Measurements from ENCODE around the gene ARSI.
"Not testable (repeated sequence)": the region's sequence is repeated elsewhere in the genome, so short reads cannot be mapped to it uniquely, and the experiment has no call there.

Gene ARSI

DNA sequence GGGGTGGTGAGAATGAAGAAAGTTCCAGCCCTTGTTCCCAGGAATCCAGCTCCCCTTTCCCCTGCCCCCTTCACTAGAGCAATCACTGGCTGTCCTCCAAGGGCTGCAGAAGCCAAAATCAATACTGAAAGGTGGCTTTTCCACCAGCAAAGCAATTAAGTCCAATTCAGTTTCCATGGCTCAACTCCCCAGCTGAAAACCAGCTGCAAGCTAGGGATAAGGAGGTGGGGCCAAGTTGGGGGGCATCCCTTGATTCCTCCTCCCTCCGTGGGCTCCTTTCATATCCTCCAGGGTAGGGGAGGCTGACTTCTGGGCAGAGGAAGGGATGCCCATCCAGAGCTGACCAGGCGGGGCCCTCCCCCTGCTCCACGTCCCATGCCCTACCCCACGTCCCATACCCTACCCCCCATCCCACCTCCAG is 35.8 kb downstream of the ARSI start:
- no peak for DNase-seq

DNA sequence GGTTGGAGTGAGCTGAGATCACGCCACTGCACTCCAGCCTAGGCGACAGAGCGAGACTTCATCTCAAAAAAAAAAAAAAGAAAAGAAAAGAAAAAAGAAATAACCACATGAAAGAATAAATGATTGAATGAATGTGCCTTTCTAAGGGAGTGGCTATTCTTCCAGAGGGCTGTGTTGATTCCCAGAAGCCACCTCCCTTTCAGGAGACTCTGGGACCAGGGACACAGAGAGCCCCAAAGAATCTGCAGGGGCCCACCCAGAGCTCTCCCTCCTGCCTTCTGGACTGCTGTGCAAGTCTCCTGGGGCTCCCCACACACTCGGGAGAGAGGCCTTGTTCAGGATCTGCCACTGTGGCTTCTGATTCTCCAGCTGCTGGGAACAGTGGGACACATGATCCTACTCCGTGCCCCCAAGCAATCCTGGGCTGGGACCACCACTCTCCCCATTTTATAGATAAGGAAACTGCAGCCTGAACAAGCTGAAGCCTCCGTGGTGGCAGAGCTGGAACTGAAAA is 36.8 kb downstream of the ARSI start:
- DNase-seq: no peak

DNA sequence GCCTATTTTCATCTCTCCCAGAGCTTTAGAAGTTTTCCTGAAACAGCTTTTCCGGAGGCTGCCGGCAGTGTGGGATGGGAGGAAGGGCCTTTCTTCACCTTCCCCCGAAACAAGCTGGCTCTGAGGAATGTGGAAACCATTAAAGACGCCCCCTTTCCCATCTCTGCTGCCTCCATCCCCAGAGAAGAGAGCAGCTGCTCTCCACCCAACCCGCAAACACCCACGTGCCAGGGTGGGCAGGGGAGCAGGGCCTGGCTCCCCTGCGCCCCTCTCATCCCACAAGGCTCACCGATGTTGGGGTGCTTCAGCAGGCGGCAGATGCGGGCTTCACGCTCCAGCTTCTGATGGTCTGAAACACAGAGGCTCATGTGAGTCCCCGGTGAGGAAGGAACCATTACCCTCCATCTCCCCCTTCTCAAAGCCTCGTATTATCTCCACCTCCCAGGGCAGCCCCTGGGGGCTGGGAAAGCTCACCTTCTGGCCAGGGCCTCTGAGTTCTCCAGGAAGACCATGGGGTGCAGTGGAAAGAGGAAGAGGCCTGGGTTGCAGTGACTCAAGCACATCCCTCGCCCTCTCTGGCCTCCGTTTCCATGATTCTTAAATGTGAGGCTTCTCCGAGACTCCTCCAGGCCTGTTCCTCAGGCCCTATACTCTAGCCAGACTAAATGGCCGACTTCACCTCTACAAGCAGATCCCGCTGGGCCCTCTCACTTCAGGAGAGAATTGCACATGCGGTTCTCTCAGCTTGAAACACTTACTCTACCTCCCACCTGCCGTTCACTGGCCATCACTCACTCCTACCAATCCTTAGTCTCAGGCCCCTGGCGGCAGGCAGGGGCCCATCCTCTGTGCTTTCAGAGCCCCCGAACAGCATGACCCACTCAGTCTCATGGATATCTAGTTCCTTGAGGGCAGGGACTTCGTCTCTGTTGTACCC is 37.8 kb downstream of the ARSI start:
- DNase-seq: no peak

- no peak for DNase-seq
Measured at GRCh38 chr5:150263801-150264621, 38.7 kb downstream of the ARSI start.

DNA sequence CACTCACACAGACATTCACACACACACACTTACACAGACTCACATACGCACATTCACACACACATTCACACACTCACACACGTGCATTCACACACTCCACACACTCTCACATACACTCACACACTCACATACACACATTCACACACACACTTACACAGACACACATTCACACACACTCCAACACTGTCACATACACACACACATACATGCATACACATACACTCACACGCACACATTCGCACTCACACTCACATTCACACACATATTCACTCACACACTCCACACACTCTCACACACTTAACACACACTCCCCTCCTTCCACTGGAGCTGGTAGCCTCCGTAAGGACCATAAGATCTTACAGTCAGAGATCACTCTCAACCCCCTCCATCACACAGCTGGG is 39.3 kb downstream of the ARSI start:
- DNase-seq: no peak

DNA sequence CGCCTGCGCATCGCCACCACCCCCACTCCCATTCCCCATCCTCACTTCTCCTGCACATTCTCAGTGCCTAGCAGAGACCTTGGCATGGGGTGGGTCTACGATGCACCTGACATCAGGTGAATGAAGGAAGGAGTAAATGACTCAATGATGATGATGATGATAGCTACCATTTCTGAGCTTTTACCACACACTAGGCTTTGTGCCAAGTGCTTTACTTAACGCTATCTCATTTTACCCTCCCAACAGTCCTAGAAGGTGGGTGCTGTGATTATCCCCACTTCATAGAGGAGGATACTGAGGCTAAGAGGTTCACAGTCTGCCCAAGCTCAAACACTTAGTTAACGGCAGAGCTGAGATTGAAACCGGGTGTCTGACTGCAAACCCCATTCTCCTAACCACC is 40.2 kb downstream of the ARSI start:
- no peak for DNase-seq

DNA sequence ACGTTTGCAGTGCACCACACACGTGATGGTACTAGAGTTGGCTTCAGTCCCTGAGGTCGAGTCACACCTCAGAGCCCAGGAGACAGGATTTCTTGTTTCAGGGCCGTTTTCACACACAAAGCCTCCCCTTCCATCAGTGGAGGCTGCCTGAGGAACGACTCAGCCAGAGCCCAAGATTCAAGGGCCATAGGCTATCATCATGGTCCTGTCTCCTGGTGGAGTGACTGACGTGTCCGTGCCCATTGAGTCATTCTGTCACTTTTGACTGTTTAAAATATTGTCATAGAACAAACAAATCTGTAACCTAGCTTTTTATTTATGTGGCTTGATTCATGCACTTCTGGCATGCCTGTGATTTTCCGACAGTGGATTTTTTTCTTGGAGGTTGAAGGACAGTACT is 41.5 kb downstream of the ARSI start:
- no peak for DNase-seq

- no peak for DNase-seq
Measured at GRCh38 chr5:150258130-150258529, 44.6 kb downstream of the ARSI start.

GRCh38 chr5:150257424-150257823 is 45.3 kb downstream of the ARSI start:
- no peak for DNase-seq

GRCh38 chr5:150256410-150257064 is 46.2 kb downstream of the ARSI start:
- DNase-seq: no peak

DNA sequence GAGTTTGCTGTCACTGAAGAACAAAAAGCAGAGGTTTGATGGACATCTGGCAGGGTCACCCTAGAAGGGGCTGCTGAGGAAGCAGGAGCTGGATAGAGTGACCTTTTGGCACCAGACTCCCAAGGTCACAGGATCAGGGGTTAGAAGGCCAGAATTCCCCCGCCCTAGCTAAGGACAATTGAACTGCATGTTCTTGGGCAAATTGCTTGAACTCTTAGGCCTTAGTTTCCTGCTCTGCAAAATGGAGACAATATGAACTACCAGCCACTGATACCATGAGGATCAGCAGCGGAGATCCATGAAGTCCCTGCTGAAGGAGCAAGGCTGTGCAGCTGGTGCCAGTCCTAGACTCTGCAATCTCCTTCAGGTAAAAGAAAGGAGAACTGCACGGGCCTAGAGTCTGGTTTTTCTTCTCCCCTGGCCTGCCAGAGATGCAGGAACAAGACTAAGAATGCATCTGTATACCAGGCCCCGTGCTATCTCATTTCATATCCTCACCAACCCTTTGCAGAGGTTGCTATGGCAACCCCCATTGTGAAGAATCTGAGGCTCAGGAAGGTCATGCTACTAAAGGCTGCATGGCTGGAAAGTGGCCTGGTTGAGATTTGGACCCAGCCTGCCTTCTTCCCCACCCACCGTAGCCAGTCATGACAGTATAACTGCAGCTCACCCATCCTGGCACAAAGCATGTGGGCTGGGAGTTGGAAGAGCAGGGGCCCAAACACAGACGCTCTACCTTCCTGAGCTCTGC is 46.9 kb downstream of the ARSI start:
- DNase-seq: no peak

DNA sequence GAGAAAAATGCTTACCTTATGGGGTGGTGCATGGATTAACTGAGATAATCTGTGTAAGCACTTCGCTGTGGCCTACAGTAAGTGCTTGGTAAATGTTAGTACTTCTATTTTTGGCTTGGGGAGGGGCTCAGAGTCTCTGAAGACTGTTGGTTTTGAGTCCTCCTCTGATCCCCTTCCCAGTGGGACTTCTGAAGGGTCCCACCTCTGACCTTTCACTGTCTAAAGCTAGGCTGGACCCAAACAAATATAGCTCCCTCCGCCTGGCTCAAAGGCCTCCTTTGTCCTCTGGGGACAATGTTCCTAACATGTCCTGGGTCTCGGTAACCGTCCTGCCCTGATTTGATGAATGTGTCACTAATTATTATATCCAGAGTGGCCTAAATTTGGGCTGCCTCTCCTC is 47.9 kb downstream of the ARSI start:
- DNase-seq: no peak

DNA sequence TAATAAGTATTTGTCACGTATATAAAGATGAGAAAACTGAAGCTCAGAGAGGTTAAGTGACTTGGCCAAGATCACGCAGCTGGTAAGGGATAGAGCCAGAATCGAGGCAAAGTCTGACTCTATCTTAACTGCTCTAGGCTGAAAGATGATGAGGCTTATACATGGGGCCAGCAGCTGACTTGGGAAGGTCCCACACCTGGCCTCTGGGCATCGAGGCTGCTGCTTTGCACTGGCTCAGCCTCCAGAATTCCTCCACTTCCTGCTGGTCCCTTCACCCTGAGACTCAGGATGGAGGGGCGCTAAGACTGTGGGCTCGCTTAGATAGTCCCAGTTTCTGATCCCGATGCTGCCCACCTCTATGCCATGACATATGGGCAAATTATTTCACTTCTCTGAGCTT is 48.3 kb downstream of the ARSI start:
- no peak for DNase-seq

DNA sequence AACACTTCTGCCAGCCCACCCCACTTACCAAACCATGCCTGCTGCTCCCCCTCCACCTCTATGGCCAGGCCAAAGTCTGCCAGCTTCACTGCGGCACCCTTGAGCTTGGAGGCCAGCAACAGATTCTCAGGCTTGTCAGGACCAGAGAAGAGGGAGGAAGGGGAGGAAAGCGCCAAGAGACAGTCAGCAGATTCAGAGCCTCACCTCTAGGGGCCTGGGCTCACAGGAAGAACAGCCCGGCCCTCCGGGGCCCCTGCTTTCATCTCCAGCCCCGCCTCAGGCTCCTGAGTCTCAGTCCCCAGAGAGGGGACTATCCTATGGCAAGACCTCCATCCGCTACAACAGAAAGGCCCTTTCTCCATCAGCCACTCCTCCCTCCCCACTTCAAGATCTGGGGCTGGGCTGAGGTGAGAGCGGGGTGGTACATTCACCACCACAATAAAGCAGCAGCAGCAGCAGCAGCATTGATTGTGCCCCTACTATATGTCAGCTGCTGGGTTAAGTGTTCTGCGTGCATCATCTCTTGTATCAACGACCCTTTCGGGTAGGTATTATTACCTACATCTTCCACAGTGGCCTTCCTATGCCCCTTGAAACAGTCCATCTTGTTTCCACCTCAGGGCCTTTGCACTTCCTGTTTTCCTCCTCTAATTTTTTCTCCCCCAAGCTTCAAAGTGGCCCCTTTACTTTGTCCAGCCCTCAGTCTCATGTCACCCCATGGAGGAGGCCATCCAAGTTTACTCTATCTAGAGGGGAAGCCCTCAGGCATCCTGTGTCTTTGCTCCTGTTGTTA is 49.1 kb downstream of the ARSI start:
- DNase-seq: no peak

- DNase-seq: no peak
Measured at GRCh38 chr5:150252489-150252888, 50.2 kb downstream of the ARSI start.

DNA sequence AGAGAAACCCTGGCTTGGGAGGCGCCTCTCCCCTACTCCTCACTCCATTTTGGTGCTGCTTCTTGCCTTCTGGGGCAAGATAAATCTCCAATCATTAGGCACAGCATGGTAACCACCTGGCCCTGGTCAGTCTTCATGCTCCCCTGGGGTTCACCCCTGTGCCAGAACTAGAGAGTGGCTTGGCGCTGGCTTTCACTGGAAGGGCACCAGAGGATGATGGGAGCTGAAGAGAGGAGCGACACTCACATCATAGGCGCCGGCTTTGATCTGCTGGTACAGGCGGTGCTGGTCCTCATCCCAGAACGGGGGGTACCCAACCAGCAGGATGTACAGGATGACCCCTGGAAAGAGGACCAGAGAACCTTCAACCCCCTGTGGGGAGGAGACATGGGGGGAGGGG is 51.2 kb downstream of the ARSI start:
- no peak for DNase-seq

GRCh38 chr5:150249744-150250143 is 53.0 kb downstream of the ARSI start:
- no peak for DNase-seq

DNA sequence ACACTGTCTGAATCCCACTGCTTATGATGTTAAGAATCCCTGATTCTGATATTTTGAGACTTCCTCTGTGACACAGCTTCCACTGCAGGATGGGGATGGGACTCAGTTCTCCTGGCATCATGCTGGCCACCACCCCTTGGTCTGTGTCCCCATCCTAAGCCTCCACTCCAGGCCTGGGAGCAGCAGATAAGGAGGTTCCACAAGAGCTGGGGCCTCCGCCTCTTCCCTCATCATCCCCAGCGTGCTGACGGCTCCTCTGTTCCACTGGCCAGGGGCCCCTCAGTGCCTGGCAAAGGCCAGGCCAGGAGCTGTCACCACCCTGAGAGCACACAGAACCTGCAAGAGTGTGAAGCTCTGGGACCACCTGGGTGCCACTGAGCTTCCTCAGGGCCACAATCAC is 53.8 kb downstream of the ARSI start:
- no peak for DNase-seq

DNA sequence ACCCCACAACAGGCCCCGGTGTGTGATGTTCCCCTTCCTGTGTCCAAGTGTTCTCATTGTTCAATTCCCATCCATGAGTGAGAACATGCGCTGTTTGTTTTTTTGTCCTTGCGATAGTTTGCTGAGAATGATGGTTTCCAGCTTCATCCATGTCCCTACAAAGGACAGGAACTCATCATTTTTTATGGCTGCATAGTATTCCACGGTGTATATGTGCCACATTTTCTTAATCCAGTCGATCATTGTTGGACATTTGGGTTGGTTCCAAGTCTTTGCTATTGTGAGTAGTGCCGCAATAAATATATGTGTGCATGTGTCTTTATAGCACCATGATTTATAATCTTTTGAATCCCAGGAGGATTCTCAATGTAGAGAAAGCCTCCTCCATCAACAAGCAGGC is 54.2 kb downstream of the ARSI start:
- not testable (repeated sequence) for DNase-seq

DNA sequence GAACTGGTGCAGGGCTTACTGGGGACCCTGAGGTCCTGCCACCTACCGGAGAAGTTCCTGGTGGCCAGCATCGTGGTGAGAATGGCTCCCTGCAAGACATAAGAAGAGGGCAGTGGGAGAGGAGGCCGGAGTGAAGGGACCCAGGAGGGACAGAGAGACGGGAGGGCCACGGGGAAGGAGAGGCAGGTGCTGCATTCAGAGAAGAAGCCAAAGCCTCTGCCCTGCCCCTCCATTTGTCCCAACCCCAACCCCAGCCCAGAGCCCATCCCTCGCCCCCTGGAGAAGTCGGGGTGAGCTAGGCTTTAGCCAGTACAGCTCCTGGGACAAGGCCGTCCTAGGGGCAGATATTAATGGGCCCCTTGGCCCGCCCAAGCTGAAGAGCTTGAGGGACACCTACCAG is 55.0 kb downstream of the ARSI start:
- no peak for DNase-seq

- no peak for DNase-seq
Measured at GRCh38 chr5:150246835-150247234, 55.9 kb downstream of the ARSI start.

Measured in right kidney (tissue), 1 donor.